OCI-LY7 (cell line): Measurements from ENCODE around the gene DEAF1.

Experiments used
- EZH2phosphoT487 ChIP-seq: fragments of 200-600 bp; sonication (generic); IDR thresholded peaks from 2 replicates; pipeline ENCODE4 v1.6.1; 2018; ENCODE audit warnings: low read depth, borderline replicate concordance, mild to moderate bottlenecking, mixed run types, antibody characterized with exemption, low read length, moderate library complexity, mixed read lengths
- TF ChIP-seq, protein P1 (sequence below): fragments of 200-600 bp; sonication (generic); conservative IDR thresholded peaks from 2 replicates; pipeline ENCODE4 v1.5.1; 2014; ENCODE audit warnings: mild to moderate bottlenecking, antibody characterized with exemption, low read length, moderate library complexity, mixed read lengths

DNA sequence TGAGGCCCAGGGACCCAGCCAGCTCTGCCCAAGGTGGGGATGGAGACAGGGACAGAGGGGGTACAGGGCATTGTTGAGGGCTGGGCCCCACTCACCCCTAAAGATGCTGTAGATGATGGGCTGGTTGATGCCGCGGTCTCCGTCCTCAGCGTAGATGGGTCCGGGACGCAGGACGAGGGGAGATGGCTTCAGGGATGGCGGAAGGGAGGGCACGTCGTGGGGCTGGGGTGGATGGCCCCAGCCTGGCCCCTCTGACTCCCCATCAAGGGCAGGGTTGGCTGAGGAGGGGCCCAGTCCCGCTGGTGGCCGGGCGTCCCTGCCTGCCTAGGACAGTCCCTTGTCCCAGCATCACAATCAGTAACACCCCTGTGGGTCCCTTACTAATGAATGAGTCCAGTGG lies 74.8 kb downstream of the DEAF1 start:
- TF ChIP-seq, protein P1, sequence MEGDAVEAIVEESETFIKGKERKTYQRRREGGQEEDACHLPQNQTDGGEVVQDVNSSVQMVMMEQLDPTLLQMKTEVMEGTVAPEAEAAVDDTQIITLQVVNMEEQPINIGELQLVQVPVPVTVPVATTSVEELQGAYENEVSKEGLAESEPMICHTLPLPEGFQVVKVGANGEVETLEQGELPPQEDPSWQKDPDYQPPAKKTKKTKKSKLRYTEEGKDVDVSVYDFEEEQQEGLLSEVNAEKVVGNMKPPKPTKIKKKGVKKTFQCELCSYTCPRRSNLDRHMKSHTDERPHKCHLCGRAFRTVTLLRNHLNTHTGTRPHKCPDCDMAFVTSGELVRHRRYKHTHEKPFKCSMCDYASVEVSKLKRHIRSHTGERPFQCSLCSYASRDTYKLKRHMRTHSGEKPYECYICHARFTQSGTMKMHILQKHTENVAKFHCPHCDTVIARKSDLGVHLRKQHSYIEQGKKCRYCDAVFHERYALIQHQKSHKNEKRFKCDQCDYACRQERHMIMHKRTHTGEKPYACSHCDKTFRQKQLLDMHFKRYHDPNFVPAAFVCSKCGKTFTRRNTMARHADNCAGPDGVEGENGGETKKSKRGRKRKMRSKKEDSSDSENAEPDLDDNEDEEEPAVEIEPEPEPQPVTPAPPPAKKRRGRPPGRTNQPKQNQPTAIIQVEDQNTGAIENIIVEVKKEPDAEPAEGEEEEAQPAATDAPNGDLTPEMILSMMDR: no peak
- TF ChIP-seq EZH2phosphoT487: no peak
